ENCODE results near the gene BMP10.

DNA sequence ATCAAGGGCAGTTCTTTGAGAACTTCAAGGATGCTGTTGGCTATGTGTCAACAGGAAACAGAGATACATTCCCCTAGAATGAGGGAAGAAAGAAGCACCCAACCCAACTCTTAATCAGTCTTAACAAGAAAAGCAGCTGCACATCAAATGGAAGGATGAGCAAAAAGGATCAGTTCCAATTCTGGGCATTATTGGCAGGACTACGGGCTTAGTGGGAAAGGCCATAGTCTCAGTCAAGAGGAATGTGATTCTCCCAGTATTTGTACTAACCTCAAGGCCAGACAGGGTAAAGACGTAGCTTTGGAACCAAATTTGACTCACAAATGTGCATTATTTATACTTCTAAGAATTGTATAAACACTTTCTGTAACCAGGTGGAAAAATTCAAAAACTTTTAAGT, 18.2 kb downstream of the BMP10 start:
- TF ChIP-seq NFIC (IDR thresholded peaks at IDR 0.05; ENCODE audit: borderline replicate concordance), result no peak
- TF ChIP-seq CTCF (IDR thresholded peaks at IDR 0.05), result no peak
- TF ChIP-seq POLR2AphosphoS5 (IDR thresholded peaks at IDR 0.05; ENCODE audit: low read depth, low read length), result no peak
- no peak for TF ChIP-seq EP300 (IDR thresholded peaks at IDR 0.05; ENCODE audit: borderline replicate concordance in 1 of 2, low read depth in 1 of 2, low read length in 1 of 2)
- TF ChIP-seq TCF12 (IDR thresholded peaks at IDR 0.05), result no peak
- TF ChIP-seq GABPA (IDR thresholded peaks at IDR 0.05; ENCODE audit: low read depth), result no peak
- TF ChIP-seq ELF1 (IDR thresholded peaks at IDR 0.05), result no peak
- TF ChIP-seq MAX (IDR thresholded peaks at IDR 0.05; ENCODE audit: low read depth), result no peak
- no peak for TF ChIP-seq FOXJ3 (CRISPR knock-in tag; IDR thresholded peaks at IDR 0.05)
- TF ChIP-seq, protein P1, sequence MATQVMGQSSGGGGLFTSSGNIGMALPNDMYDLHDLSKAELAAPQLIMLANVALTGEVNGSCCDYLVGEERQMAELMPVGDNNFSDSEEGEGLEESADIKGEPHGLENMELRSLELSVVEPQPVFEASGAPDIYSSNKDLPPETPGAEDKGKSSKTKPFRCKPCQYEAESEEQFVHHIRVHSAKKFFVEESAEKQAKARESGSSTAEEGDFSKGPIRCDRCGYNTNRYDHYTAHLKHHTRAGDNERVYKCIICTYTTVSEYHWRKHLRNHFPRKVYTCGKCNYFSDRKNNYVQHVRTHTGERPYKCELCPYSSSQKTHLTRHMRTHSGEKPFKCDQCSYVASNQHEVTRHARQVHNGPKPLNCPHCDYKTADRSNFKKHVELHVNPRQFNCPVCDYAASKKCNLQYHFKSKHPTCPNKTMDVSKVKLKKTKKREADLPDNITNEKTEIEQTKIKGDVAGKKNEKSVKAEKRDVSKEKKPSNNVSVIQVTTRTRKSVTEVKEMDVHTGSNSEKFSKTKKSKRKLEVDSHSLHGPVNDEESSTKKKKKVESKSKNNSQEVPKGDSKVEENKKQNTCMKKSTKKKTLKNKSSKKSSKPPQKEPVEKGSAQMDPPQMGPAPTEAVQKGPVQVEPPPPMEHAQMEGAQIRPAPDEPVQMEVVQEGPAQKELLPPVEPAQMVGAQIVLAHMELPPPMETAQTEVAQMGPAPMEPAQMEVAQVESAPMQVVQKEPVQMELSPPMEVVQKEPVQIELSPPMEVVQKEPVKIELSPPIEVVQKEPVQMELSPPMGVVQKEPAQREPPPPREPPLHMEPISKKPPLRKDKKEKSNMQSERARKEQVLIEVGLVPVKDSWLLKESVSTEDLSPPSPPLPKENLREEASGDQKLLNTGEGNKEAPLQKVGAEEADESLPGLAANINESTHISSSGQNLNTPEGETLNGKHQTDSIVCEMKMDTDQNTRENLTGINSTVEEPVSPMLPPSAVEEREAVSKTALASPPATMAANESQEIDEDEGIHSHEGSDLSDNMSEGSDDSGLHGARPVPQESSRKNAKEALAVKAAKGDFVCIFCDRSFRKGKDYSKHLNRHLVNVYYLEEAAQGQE (IDR thresholded peaks at IDR 0.05; ENCODE audit: low read depth, low read length), result no peak
- TF ChIP-seq EZH2phosphoT487 (IDR thresholded peaks at IDR 0.05; ENCODE audit: borderline replicate concordance, low read depth), result no peak

All from SK-N-SH (cell line).